ENCODE data around the gene XPO5.

DNA sequence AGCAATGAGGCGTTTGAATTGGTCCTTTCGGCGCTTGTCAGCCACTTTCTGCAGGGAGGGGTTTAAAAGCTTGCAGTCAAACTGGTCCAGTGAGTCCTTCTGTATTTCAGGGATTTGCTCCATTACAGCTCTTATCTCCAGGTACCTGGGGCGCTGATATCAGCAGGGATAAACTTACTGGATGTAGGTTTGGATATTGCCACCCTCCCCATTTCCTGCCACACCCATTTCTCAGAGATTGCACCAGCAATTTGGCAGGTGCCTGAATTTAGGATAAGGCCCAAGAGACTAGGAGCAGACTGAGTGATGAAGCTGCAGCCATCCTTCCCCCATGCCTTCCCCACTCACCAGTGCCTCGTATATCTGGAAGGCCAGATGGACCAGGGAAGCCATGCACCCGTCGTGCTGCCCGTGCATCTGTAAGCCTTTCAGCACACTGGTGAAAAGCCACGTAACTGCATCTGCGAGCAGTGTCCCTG, 51.3 kb downstream of the XPO5 start:
- no peak for TF ChIP-seq POLR2A (IDR thresholded peaks at IDR 0.05)
- TF ChIP-seq, protein P1, sequence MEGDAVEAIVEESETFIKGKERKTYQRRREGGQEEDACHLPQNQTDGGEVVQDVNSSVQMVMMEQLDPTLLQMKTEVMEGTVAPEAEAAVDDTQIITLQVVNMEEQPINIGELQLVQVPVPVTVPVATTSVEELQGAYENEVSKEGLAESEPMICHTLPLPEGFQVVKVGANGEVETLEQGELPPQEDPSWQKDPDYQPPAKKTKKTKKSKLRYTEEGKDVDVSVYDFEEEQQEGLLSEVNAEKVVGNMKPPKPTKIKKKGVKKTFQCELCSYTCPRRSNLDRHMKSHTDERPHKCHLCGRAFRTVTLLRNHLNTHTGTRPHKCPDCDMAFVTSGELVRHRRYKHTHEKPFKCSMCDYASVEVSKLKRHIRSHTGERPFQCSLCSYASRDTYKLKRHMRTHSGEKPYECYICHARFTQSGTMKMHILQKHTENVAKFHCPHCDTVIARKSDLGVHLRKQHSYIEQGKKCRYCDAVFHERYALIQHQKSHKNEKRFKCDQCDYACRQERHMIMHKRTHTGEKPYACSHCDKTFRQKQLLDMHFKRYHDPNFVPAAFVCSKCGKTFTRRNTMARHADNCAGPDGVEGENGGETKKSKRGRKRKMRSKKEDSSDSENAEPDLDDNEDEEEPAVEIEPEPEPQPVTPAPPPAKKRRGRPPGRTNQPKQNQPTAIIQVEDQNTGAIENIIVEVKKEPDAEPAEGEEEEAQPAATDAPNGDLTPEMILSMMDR (IDR thresholded peaks at IDR 0.05): no peak
